Activated naive CD8-positive, alpha-beta T cell treated with anti-CD3 and anti-CD28 coated beads, Interleukin-2, amount 10 ng/mL, durations not matched to agents 7 days and 5 days (primary cell): ENCODE results near the gene SBK3. TPM values are rescaled to one million over a fixed set of nuclear protein-coding genes. Genes with fewer than 3 reads are reported as not detected.
A peak's percentile ranks its signal among the peaks of the same experiment; 100 is the strongest.

Experiments used
- ATAC-seq: fragments of 150-1000 bp; cut with Tn5 transposase; one replicate; pipeline ENCODE4 v1.10.0; 2021; ENCODE audit warnings: low read depth, moderate library complexity
- POLR2A ChIA-PET: fragments of 350-600 bp; sonication (Branson Sonifier 250); formaldehyde crosslinking; loops from one replicate; lab custom pipeline; 2021; ENCODE audit warnings: antibody characterized with exemption; lab: Charles Lee
- DNase-seq: peaks from one replicate; pipeline ENCODE4 v3.0.0; 2021
- H3K27ac Mint-ChIP-seq: one replicate; pipeline ENCODE4 v1.8.0; 2022; ENCODE audit warnings: mild to moderate bottlenecking, mixed read lengths
- H3K27me3 Mint-ChIP-seq: one replicate; pipeline ENCODE4 v1.8.0; 2022; ENCODE audit warnings: mild to moderate bottlenecking, moderate library complexity, mixed read lengths
- H3K36me3 Mint-ChIP-seq: one replicate; pipeline ENCODE4 v1.8.0; 2021; ENCODE audit warnings: mild to moderate bottlenecking, mixed read lengths
- H3K4me1 Mint-ChIP-seq: one replicate; pipeline ENCODE4 v1.8.0; 2021; ENCODE audit warnings: mixed read lengths
- H3K4me3 Mint-ChIP-seq: one replicate; pipeline ENCODE4 v1.8.0; 2022; ENCODE audit warnings: mild to moderate bottlenecking, moderate library complexity, mixed read lengths
- H3K9me3 Mint-ChIP-seq: one replicate; pipeline ENCODE4 v1.8.0; 2021; ENCODE audit warnings: mixed read lengths
- total RNA-seq, 2 experiments: library from RNA; stranded (reverse); gene quantifications; one replicate each; pipeline ENCODE4 v1.2.3, GENCODE V29; 2021

SBK3 gene
- total RNA-seq, 2 experiments from 2014 or later = not detected

DNA sequence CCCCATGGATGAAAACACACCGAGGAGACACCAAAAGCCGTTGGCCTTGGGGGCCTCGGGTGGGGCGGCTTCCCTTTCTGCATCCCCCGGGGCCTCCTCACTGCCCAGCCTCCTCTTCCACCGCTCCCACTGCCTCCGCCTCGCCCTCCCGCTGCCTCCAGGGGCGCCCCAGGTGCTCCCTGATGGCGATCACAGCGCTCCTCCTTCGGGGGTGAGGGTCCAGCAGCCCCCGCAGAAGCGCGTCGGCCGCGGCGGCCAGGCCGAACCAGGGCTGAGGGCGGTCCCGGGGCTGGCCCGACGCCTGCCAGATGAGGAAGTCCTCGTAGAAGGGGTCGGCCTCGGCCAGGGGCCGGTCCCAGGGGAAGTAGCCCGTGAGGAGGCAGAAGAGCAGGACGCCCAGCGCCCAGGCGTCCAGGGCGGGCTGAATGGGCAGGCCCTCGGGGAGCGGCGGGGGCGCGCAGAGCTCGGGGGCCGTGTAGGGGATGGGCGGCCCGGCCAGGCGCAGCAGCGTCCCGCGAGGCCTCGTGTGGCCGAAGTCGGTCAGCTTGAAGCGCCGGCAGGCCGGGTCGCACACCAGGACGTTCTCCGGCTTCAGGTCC is 15.6 kb downstream of the SBK3 start:
- no peaks in the 10 kb centered on the region for H3K9me3 Mint-ChIP-seq
- H3K36me3 Mint-ChIP-seq = no peaks in the 10 kb centered on the region
- H3K27me3 Mint-ChIP-seq = no peaks in the 10 kb centered on the region
- POLR2A ChIA-PET = no interaction called here
- no peak for ATAC-seq
- no peak overlapping the region for H3K4me3 Mint-ChIP-seq
- no peak for DNase-seq
- no peaks in the 10 kb centered on the region for H3K4me1 Mint-ChIP-seq
- no peak overlapping the region for H3K27ac Mint-ChIP-seq

DNA sequence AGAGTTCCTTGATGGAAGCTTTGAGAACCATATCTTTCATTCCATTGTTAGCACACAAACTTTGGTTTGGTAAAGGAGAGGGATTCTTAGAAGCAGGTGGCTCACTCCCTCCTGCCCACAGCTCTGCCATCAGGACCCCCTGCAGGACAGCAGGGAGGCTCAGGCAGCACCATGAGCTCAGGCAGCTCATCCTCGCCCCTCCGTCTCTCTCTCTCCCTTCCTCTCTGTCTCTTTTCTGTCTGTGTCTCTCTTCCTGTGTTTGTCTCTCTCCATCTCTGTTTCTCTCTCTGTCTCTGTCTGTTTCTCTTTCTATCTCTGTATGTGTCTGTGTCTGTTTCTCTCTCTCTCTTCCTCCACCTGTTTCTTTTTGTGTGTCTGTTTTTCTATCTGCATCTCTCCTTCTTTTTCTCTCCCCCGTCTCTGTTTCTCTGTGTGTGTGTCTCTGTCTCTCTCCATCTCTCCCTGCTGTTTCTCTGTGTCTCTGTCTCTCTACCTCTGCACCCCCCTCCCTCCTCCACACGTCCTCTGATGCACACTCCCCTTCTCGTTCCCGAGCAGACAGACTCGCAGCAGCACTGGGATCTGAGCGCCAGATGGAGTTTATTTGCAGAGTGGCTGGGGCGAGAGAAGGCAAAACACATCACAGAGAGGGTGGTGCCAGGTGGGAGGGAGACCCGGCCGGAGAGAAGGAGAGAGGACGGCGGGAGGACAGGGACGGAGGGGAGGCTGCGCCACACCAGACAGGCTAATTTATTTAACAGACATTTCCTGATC is 17.1 kb downstream of the SBK3 start:
- Mint-ChIP-seq H3K36me3 (no peaks in the 10 kb centered on the region), H3K9me3 (no peaks in the 10 kb centered on the region), H3K27me3 (peaks cover 4% of the 10 kb centered on the region), H3K4me3 (no peak overlapping the region), H3K27ac (no peak overlapping the region), H3K4me1 (no peaks in the 10 kb centered on the region)
- DNase-seq (no peak), ATAC-seq (no peak)
- POLR2A ChIA-PET = no interaction called here

DNA sequence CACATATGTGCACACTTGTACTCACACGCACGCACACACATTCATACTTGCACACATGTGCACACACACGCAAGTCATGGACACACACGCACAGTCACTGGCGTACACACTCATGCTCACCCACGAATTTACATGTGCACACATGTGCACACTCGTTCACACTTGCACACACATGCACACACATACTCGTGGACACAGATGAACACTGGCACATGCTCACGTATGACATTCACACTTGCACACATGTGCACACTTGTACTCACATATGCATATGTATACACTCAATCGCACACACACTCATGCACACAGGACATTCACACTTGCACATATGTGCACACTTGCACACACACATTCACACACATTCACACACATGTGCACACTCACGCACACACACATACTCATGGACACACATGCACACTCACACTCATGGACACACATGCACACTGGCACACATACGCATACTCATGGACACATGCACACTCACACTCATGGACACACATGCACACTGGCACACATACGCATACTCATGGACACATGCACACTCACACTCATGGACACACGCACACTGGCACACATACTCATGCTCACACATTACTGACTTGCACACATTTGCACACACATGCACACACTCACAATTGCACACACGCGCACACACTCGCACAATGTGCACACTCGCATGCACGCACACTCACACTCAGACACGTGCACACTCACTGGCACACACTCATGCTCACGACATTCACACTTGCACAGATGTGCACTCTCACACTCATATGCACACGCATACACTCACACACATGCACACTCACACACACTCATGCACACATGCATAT is 17.9 kb downstream of the SBK3 start:
- POLR2A ChIA-PET = no interaction called here
- Mint-ChIP-seq H3K4me1 (no peaks in the 10 kb centered on the region), H3K9me3 (no peaks in the 10 kb centered on the region), H3K36me3 (no peaks in the 10 kb centered on the region), H3K4me3 (no peak overlapping the region), H3K27me3 (peaks cover 4% of the 10 kb centered on the region), H3K27ac (no peak overlapping the region)
- DNase-seq (no peak), ATAC-seq (no peak)

DNA sequence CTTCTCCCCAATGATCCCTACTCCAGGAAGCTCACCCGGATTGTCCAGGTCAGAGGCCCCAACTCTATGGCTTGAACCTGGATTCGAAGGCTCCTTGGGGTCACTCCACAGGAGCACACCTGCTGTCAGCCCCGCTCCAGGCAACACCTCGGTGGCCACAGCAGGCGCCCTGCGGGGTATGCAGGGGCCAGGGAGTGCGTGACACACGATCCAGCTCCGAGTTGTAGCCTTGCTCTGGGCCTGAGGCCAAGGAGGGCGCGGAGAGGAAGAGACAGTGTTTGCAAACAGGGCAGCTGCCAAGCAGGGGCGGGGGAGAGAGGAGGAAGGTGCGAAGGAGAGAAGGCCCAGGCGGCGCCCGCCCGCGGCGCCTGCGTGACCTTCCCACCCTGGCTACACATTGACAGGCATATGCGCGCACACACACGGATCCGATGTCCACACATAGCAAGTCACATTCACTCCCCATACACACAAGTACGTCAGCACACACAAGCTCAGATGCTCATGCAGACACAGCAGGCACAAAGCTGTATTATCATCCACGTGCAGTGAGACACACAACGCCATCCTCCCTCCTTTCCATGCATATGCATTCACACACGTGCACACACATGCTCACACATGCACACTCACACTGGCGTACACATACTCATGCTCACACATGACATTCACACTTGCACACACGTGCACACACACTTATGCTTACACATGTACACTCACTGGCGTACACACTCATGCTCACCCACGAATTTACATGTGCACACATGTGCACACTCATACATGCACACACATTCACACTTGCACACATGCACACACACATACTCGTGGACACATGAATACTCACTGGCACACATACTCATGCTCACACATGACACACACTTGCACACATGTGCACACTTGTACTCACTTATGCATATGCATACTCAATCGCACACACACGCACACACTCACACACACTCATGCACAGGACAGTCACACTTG is 18.8 kb downstream of the SBK3 start:
- no peak for ATAC-seq
- H3K9me3 Mint-ChIP-seq = no peaks in the 10 kb centered on the region
- peaks cover 4% of the 10 kb centered on the region for H3K27me3 Mint-ChIP-seq

DNA sequence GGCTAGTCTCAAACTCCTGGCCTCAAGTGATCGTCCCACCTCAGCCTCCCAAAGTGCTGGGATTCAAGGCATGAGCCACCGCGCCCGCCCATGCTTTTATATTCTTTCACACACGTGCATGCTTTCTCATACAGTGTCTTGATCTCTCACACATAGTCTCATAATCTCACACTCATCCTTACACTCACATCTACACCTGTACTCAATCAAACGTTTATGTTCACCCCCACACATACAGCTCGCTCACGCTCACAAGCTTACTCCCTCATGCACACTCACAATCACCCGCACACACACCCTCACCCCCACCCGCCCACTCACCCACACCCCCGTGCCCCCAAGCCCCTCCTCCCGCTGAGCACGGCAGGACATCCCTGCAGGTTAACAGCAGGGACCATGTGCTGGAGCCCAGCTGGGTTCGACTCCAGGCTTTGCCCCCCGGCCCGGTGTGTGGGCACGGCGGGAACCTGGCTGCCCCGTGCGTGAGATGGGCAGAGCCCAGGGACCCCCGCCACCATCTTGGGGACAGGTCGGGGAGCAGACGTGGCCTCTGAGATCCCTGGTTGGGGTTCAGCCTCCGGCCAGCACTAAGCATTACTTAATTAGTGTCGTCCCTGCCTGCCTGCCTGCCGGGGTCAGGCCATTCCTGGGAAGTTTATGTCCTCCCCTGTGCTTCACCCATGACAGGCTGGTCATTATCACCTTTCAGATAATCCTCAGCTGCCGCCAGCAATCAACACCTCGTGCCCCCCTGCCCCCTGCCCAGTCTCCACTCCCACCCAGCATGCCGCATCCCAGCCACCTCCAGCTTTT is 19.8 kb downstream of the SBK3 start:
- Mint-ChIP-seq H3K4me1 (no peaks in the 10 kb centered on the region), H3K27me3 (peaks cover 4% of the 10 kb centered on the region), H3K36me3 (no peaks in the 10 kb centered on the region), H3K9me3 (no peaks in the 10 kb centered on the region), H3K4me3 (no peak overlapping the region), H3K27ac (no peak overlapping the region)
- POLR2A ChIA-PET = no interaction called here
- no peak for DNase-seq
- ATAC-seq = no peak

More for the DNA sequence above, 18.8 kb downstream of the SBK3 start:
- DNase-seq = no peak
- Mint-ChIP-seq H3K36me3 (no peaks in the 10 kb centered on the region), H3K4me1 (no peaks in the 10 kb centered on the region), H3K4me3 (no peak overlapping the region), H3K27ac (no peak overlapping the region)
- POLR2A ChIA-PET = no interaction called here

DNA sequence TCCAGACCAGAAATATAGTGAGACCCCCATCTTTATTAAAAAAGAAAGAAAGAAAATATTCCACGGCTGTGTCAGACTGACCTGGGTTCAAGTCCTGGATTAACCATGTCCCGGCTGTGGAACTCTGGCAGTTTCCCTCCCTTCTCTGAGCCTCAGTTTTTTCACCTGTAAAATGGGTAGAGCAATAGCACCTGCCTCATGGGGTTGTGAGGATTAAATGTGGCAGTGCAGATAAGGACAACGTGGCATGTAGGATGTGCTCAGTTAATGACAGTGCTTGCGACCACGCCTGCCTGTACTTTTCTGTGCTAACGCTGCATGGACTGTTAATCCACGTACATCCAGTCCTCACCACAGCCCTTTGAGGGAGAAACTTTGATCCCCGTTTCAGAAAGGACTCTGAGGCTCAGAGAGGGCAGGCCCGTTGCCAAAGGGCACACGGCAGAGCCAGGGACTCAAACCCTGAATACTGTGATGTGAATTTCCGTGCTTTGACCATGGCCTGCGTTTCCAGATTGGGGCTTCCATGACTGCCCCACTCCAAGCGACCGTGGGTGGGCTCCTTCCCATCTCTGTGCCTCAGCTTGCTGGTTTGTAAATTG is 24.6 kb downstream of the SBK3 start:
- no peak for DNase-seq
- no peaks in the 10 kb centered on the region for H3K36me3 Mint-ChIP-seq
- H3K27me3 Mint-ChIP-seq = peaks cover 4% of the 10 kb centered on the region
- no peaks in the 10 kb centered on the region for H3K9me3 Mint-ChIP-seq
- peaks cover 3% of the 10 kb centered on the region for H3K4me1 Mint-ChIP-seq
- ATAC-seq = no peak
- H3K27ac Mint-ChIP-seq = no peak overlapping the region
- POLR2A ChIA-PET = no interaction called here
- no peak overlapping the region for H3K4me3 Mint-ChIP-seq

DNA sequence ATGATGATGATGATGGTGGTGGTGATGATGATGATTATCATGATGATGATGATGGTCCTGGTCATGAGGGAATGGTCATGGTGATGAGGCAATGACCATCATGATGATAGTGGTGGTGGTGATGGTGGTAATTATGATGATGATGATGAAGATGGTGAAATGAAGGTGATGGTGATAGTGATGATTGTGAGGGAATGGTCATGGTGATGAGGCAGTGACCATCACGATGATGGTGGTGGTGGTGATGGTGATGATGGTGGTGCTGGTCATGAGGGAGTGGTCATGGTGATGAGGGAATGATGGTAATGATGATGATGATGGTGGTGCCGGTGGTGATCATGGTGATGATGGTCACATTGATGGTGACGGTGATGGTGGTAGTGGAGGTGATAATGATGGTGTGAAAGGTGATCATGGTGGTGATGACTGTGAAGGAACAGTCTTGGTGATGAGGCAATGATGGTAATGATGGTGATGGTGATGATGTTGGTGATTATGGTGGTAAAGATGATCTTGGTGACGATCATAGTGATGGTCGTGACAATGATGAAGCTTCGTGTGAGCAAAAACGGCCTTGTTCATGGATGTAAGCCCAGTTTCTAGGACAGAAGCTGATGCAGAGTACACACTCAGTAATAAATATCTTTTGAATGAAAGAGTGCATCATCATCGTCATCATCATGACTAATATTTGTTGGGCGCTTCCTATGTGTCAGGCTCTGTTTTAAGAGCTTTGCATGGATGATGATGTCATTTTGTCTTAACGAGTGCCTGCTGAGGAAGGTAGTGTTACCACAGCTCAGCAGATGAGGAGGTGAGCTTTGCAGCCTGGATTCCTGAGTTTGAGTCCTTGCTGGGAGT is 25.7 kb downstream of the SBK3 start:
- POLR2A ChIA-PET = interaction anchor here (0.7 kb wide), 1 partner anchor 86 kb away, joined by 3 read pairs; the partner anchor contains the start of gene ZNF865
- no peak for ATAC-seq
- Mint-ChIP-seq H3K4me1 (peaks cover 3% of the 10 kb centered on the region), H3K27ac (no peak overlapping the region), H3K4me3 (no peak overlapping the region), H3K27me3 (peaks cover 4% of the 10 kb centered on the region), H3K9me3 (no peaks in the 10 kb centered on the region), H3K36me3 (no peaks in the 10 kb centered on the region)
- no peak for DNase-seq

DNA sequence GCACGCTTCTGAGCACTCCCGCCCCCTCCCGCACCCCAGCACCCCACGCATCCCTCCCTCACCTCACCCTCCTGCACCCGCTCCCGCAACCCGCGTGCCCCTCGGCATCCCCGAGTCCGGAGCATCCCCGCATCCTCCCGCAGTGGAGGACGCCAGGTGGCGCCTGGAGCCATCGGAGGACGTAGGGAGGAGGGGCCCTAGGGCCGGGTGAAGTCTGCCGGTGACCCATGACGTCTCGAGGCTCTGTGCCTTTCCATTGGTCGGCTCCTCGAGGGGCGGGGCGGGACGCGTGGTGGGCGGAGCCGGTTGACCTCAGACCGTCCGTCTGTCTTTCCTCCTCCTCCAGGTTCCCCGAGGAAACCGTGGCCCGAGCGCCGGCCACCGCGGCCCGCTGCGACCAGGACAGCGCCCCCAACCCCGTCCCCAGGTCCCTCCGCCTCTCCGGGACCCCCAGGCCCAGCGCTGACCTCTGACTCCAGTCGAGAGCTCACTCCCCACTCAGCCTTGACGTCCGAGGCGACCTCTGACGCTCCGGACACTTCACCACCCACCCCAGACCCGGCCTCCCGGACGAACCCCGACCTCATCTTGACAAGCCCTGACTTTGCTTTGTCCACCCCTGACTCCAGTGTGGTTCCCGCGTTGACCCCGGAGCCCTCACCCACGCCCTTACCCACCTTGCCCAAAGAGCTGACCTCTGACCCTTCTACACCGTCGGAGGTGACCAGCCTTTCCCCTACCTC is 28.3 kb downstream of the SBK3 start:
- peak; percentile 92 for DNase-seq
- H3K27me3 Mint-ChIP-seq = peaks cover 9% of the 10 kb centered on the region
- no peaks in the 10 kb centered on the region for H3K9me3 Mint-ChIP-seq
- H3K4me1 Mint-ChIP-seq = peaks cover 3% of the 10 kb centered on the region
- peak overlapping the region; percentile 82 for H3K4me3 Mint-ChIP-seq
- peak; percentile 97 for ATAC-seq
- no peaks in the 10 kb centered on the region for H3K36me3 Mint-ChIP-seq
- H3K27ac Mint-ChIP-seq = peak overlapping the region; percentile 81
- POLR2A ChIA-PET = interaction anchor here (0.7 to 1.0 kb wide), 2 partner anchors 82 to 89 kb away, joined by 3 to 4 read pairs; partner anchors contain the start of gene FIZ1

DNA sequence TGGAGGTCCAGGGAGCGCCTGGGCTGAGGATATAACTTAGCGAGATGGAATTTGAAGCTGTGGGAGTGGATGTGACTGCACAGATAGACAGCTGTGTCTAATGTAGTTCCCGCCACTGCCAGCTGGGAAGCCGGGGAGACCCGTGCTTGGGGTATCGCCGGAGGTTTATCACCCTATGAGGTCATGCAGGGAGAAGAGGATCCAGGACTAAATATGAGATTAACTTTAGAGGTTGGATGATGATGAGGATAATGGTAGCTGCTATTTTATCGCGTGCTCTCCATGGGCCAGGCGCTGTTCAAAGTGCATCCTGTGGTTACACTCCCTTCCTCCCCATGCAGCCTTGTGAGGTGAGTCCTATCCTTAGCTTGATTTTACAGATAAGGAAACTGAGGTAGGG is 37.2 kb downstream of the SBK3 start:
- POLR2A ChIA-PET = no interaction called here
- ATAC-seq (no peak), DNase-seq (no peak)
- Mint-ChIP-seq H3K9me3 (peaks cover 2% of the 10 kb centered on the region), H3K4me3 (no peak overlapping the region), H3K4me1 (peaks cover 7% of the 10 kb centered on the region), H3K27ac (no peak overlapping the region), H3K36me3 (peaks cover 5% of the 10 kb centered on the region), H3K27me3 (peaks cover 12% of the 10 kb centered on the region)

DNA sequence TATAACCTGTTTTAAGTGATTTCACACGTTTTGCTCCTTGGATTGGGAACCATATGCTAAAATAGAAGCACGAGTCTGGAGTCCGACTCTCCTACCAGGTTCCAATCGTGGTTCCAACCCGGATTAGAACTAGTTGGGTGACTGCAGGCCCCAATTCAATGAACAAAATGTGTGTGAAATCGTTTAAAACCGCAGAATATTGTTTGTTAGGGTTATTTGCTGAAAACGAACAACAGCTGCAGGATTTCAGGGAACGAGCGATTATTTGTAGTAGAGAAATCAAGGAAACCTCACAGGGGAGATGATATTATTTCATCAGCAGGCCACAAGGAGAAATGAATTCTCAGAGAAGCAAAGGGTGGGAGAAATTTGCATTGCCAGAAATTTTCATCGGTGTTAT is 40.4 kb downstream of the SBK3 start:
- Mint-ChIP-seq H3K36me3 (peaks cover 9% of the 10 kb centered on the region), H3K4me1 (peaks cover 15% of the 10 kb centered on the region), H3K27ac (no peak overlapping the region), H3K9me3 (peaks cover 2% of the 10 kb centered on the region), H3K4me3 (no peak overlapping the region), H3K27me3 (peaks cover 6% of the 10 kb centered on the region)
- POLR2A ChIA-PET = interaction anchor here (1.5 kb wide), 1 partner anchor 30 kb away, joined by 4 read pairs; no protein-coding TSS in a partner anchor
- DNase-seq = no peak
- no peak for ATAC-seq
